Ecto neural progenitor cell (in vitro differentiated cells): Measurements from ENCODE around the gene GAP43.

ENCODE experiments used
- DNase-seq: peaks from one replicate; pipeline ENCODE4 v3.0.0-alpha.2; 2018; ENCODE audit warnings: low spot score

The GAP43 gene

GRCh38 chr3:115766587-115767482, 143.5 kb downstream of the GAP43 start:
- DNase-seq = no peak

- DNase-seq = no peak
Observed at GRCh38 chr3:115768661-115769060, 145.4 kb downstream of the GAP43 start.
